Fibroblast of skin of right quadriceps (primary cell): ENCODE results near the gene EAF1.

Source experiments
- DNase-seq: peaks from one replicate; pipeline ENCODE4 v3.0.0-alpha.2; 2013

Gene EAF1

GRCh38 chr3:15488002-15488401, 60.6 kb downstream of the EAF1 start:
- DNase-seq: no peak

DNA sequence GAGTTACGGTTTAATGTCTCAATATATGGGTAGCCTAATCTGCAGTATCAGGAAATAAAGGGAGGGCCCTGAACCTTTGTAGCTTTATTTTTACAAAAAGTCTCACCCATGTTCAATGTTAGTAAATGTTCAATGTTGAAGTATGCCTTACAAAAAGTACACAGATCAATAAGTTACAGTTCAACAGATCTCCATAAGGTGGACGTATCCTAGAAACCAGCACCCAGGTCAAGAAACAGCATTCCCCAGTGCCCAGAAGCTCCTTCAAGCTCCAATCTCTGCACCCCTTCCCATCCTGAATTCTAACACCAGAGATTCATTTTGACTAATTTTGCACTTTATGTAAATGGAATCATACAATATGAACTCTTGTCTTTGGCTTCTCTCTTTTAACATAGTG, 62.8 kb downstream of the EAF1 start:
- no peak for DNase-seq

DNA sequence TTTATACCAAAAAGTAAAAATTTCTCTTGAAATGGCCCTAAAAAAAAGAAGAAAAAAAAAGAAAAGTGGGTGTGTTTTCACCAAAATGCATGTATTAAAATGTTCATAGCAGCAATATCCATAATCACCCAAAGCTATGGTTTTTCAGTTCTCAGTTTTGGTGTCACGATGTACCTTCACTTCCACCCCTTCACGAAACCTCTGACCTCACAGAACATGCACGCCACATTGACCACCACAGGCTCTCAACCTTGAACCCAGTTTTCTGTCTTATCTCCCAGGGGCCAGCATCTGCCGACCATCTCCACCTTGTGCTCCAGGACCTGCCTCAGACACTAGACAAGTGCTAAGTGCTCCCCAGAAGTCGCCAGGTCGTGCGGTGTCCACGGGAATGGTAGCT, 63.7 kb downstream of the EAF1 start:
- no peak for DNase-seq
